SK-N-MC (cell line): ENCODE results near the gene BCAS1.

Source experiments
- DNase-seq: peaks from one replicate; pipeline ENCODE4 v3.0.0-alpha.2; 2011; ENCODE audit warnings: low read depth, low spot score
- H3K27ac ChIP-seq: fragments of 200-600 bp; sonication (generic); 2 replicates; pipeline ENCODE4 v1.5.1; 2016; ENCODE audit warnings: mixed run types
- H3K36me3 ChIP-seq: fragments of 200-600 bp; sonication (generic); 2 replicates; pipeline ENCODE4 v1.6.1; 2017; ENCODE audit warnings: antibody characterized with exemption, low read length, mixed read lengths; ENCODE audit not compliant: insufficient read depth
- H3K4me3 ChIP-seq: fragments of 200-600 bp; sonication (generic); 2 replicates; pipeline ENCODE4 v1.5.1; 2016
- H3K9ac ChIP-seq: fragments of 200-600 bp; sonication (generic); 2 replicates; pipeline ENCODE4 v1.8.0; 2017; ENCODE audit warnings: mixed run types, mixed read lengths; ENCODE audit not compliant: insufficient read length
- H3K9me3 ChIP-seq: fragments of 200-600 bp; sonication (generic); 2 replicates; pipeline ENCODE4 v1.6.1; 2017; ENCODE audit warnings: low read depth, mild to moderate bottlenecking, antibody characterized with exemption, low read length, moderate library complexity, mixed read lengths
- EZH2 ChIP-seq: fragments of 200-600 bp; sonication (generic); IDR thresholded peaks from one replicate; pipeline ENCODE4 v1.6.1; 2017; ENCODE audit warnings: antibody characterized with exemption
- FOXP2 ChIP-seq: optimal IDR thresholded peaks from 2 replicates; pipeline ENCODE3; 2011; ENCODE audit warnings: mild to moderate bottlenecking, moderate library complexity; ENCODE audit not compliant: insufficient read depth; ENCODE audit errors: extremely low read length, control extremely low read depth
- POLR2AphosphoS5 ChIP-seq: IDR thresholded peaks from 2 replicates; pipeline ENCODE4 v1.6.1; 2012; ENCODE audit warnings: mild to moderate bottlenecking, low read depth, low read length, borderline replicate concordance

The BCAS1 gene

DNA sequence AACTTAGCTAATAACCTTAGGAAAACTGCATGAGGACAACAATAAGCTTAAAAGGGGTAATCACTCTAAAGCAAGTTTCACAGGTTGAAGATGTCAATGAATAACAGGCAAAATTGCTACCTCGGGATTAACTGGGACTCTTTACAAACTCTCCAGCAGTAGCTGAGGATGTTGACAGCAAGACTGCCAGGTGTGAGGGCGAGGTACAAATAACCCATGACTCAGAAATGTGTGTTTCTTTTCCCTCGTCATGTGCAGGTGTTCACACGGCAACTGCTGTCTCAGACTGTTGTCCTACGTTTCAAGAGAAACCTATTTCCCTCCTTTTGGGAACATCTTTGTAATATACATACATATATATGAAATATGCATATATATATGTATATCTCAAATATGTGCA is 15.9 kb downstream of the BCAS1 start:
- Histone ChIP-seq H3K36me3 (no peaks in the 10 kb centered on the region), H3K9ac (no peak overlapping the region), H3K9me3 (no peaks in the 10 kb centered on the region), H3K27ac (no peak overlapping the region), H3K4me3 (no peak overlapping the region)
- TF ChIP-seq POLR2AphosphoS5 (no peak), EZH2 (no peak), FOXP2 (no peak)
- no peak for DNase-seq

GRCh38 chr20:54051068-54051467 is 19.3 kb downstream of the BCAS1 start:
- DNase-seq = no peak
- Histone ChIP-seq H3K27ac (no peak overlapping the region), H3K4me3 (no peak overlapping the region), H3K9ac (no peak overlapping the region), H3K9me3 (no peaks in the 10 kb centered on the region), H3K36me3 (no peaks in the 10 kb centered on the region)
- TF ChIP-seq EZH2 = no peak
- TF ChIP-seq POLR2AphosphoS5 = no peak
- TF ChIP-seq FOXP2 = no peak

- Histone ChIP-seq H3K9ac (no peak overlapping the region), H3K4me3 (no peak overlapping the region), H3K36me3 (no peaks in the 10 kb centered on the region), H3K9me3 (no peaks in the 10 kb centered on the region), H3K27ac (no peak overlapping the region)
- DNase-seq = no peak
- no peak for TF ChIP-seq EZH2
- TF ChIP-seq POLR2AphosphoS5 = no peak
- TF ChIP-seq FOXP2 = no peak
Observed at GRCh38 chr20:54048891-54049545, 21.4 kb downstream of the BCAS1 start.

DNA sequence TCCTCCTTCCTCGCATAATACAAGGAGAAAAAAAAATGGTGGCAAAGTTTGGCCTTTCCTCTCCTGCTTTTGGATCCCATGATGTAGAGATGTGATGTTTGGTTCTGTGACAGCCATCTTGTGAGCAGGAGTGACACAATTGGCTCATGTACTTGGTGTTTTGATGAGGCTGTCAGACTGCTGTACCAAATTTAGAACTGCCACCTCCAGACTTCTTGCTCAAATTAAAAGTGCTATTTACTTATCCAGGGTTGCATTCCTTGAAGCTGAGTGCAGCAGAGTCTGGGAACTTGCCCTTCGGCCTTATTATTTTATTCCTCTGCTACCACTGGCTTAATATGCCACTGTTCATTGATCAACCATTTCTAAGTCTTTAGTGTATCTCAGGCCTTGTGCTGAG is 21.9 kb downstream of the BCAS1 start:
- no peak overlapping the region for H3K4me3 ChIP-seq
- TF ChIP-seq EZH2 (no peak), FOXP2 (no peak), POLR2AphosphoS5 (no peak)
- no peak for DNase-seq
- no peaks in the 10 kb centered on the region for H3K9me3 ChIP-seq
- H3K36me3 ChIP-seq = no peaks in the 10 kb centered on the region
- H3K9ac ChIP-seq = no peak overlapping the region
- H3K27ac ChIP-seq = no peak overlapping the region

GRCh38 chr20:54047720-54048119 is 22.7 kb downstream of the BCAS1 start:
- Histone ChIP-seq H3K36me3 (no peaks in the 10 kb centered on the region), H3K9me3 (no peaks in the 10 kb centered on the region), H3K4me3 (no peak overlapping the region), H3K27ac (no peak overlapping the region), H3K9ac (no peak overlapping the region)
- TF ChIP-seq EZH2 = no peak
- TF ChIP-seq FOXP2 = no peak
- no peak for TF ChIP-seq POLR2AphosphoS5
- no peak for DNase-seq

GRCh38 chr20:54047048-54047447 is 23.3 kb downstream of the BCAS1 start:
- no peaks in the 10 kb centered on the region for H3K36me3 ChIP-seq

DNA sequence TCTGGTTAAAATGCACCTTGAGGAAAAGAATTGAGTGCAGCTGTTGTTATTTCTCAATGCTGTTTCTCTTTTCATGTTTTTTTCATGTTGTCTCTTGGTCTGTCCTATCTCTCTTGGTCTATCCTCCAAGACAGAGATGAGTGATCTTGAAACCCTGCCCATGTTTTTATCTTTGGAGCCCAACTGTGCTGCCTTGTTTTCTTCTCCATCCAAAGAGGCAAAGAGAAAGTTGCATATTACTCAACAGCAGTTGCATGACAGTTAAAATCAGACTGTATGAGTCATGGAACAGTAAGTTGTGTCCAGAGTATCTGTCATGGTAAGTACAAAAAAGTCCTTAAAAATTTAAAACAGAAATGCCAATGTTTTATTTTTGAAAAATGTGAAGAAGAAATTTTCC is 26.2 kb downstream of the BCAS1 start:
- Histone ChIP-seq H3K9me3 (no peaks in the 10 kb centered on the region), H3K4me3 (no peak overlapping the region), H3K36me3 (no peaks in the 10 kb centered on the region), H3K9ac (no peak overlapping the region), H3K27ac (no peak overlapping the region)
- no peak for DNase-seq
- TF ChIP-seq POLR2AphosphoS5 = no peak
- no peak for TF ChIP-seq FOXP2

More at GRCh38 chr20:54047048-54047447, 23.3 kb downstream of the BCAS1 start:
- Histone ChIP-seq H3K9me3 (no peaks in the 10 kb centered on the region), H3K27ac (no peak overlapping the region), H3K4me3 (no peak overlapping the region), H3K9ac (no peak overlapping the region)
- DNase-seq = no peak
- no peak for TF ChIP-seq FOXP2
- TF ChIP-seq EZH2 = no peak
- no peak for TF ChIP-seq POLR2AphosphoS5

GRCh38 chr20:54043076-54043967 is 27.1 kb downstream of the BCAS1 start:
- H3K27ac ChIP-seq = no peak overlapping the region
- no peaks in the 10 kb centered on the region for H3K36me3 ChIP-seq
- no peak for DNase-seq
- TF ChIP-seq POLR2AphosphoS5 = no peak
- no peak for TF ChIP-seq EZH2
- no peak for TF ChIP-seq FOXP2
- no peaks in the 10 kb centered on the region for H3K9me3 ChIP-seq
- no peak overlapping the region for H3K4me3 ChIP-seq
- no peak overlapping the region for H3K9ac ChIP-seq
